Right hindlimb (tissue), 1 donor: ENCODE measurements around the gene BABAM2.
"Not testable (repeated sequence)": the region's sequence is repeated elsewhere in the genome, so short reads cannot be mapped to it uniquely, and the experiment has no call there.

Experiments
- DNase-seq: peaks from one replicate; pipeline ENCODE4 v3.0.0-alpha.2; 2018

The BABAM2 gene

GRCh38 chr2:28219758-28220368 lies 329.3 kb downstream of the BABAM2 start:
- DNase-seq = no peak

- no peak for DNase-seq
Observed at GRCh38 chr2:28224648-28225472, 334.3 kb downstream of the BABAM2 start.

DNA sequence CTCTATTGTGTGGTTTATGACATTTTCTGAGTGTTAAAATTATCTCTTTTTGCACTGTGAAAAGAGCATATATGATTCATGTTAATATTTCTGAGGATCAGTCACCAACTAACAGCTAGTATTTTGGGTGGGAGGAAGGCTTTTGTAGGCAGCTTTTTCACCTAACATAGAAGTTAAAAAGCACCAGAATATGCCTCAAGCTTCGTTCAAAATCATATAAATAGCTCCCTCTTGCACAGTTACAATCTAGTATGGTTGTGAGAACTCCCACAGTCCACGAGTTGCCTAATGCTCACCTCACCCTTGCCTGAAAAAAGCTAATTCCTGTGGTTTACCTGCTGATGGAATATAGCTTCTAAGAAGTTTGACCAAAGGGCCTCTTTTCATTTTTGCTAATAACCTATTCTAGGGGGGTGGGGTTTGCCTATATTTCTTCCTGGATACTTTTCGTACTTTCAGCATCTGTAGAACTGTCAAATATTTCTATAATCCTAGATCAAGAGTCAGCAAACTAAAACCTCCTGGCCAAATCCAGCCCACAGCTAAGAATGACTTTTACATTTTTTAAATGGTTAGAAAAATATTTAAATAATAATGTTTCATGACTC lies 335.0 kb downstream of the BABAM2 start:
- DNase-seq = no peak

DNA sequence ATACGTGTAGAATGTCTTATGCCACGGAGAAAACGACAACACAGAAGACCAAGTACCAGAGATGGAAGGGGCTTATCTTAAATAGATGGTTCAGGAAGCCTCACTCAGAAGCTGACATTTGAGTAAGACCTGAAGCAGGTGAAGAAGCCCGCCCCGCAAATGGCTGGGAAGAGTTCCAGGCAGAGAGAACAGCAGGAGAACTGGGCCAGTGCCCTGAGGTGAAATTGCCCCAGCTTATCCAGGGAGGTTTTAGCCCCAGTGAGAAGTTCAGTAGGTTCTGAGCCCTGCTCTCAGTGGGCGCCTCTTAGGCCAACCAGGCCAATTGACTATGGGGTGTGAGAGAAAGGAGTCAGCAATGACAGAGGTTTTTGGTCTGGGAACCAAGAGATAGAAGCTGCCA lies 336.0 kb downstream of the BABAM2 start:
- no peak for DNase-seq

DNA sequence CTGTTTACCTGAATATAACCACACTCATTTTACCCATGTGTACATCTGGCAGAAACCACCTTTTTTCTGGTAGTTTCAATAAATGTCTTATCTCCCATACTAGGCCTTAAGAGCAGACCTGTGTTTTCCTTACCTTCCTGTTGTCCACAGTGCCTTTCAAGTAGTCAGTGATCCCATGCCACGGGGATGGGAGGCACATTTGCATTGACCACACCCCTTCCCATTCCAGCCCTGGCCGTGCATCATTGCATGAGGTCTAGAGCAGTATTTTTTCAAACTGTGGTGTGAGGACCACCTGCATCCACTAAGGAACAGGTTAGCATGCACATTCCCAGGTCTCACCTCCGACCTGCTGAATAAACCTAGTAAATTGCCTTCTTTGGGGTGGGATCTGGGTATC lies 337.0 kb downstream of the BABAM2 start:
- DNase-seq = no peak

DNA sequence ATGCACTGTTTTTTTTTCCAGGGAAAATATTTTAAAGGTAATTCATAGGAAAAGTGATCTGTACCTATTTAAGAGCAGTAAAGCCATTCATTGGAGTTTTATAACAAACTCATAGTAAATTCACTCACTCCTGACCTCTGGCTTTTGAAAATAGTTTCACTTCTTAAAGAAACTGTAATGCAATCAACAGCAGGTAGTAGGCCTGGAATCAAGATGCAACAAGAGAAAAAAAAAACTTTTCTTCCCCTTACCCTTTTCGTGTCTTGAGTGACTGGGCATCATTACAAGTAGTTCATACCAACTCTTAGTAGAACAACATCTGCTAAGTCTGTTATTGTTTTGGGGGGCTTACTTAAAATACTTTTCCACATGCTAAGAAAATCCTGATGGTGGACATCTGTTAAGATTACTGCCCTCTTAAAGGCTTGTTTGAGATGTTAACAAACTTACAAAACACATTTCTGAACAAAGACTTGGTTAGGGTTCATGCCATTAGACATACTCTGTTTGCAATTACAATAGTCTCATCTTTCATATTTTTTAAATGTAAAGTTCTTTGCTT lies 338.0 kb downstream of the BABAM2 start:
- no peak for DNase-seq

DNA sequence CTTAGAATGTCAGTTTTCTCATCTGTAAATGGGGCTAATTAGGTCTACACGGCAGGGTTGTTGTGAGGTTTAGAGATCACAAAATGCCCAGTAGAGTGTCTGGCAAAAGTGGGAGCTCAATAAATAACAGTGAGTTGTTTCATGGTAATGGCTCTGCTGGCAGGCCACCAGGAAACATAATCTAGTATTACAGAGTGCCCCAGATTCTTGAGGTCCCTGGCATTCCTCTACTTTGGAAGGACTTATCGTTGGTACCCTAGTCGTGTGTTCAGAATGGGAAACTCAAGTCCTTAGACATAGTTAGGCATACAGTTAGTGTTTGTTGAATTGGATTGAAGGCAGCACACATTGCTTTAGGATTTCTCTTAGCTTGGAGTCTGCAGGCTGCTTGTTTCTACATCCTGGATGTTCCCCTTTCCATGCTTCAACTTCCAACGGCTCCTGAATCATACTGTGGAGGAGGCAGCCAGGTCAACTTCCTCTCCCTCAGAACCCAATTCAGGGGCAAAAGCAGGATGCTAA lies 340.6 kb downstream of the BABAM2 start:
- no peak for DNase-seq

- no peak for DNase-seq
Observed at GRCh38 chr2:28232295-28232694, 341.8 kb downstream of the BABAM2 start.

GRCh38 chr2:28233164-28233676 lies 342.7 kb downstream of the BABAM2 start:
- no peak for DNase-seq

DNA sequence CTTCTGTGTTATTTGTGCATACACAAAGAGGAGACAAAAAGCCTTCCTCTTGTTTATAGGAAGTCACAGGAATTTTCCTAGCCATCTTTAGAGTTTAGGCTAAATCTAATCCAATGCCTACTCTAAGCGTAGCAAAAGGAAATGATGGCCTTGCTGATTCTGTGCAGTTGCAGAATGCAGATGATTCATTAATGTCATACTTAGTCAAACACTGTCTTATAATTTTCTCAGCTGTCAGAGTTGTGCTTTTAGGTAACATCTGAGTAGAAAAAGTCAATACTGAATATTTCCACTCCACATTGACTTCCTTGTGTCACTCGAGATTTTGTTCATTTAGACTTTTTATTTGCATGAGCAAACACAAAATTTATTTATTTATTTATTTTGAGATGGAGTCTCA lies 344.3 kb downstream of the BABAM2 start:
- DNase-seq = no peak

DNA sequence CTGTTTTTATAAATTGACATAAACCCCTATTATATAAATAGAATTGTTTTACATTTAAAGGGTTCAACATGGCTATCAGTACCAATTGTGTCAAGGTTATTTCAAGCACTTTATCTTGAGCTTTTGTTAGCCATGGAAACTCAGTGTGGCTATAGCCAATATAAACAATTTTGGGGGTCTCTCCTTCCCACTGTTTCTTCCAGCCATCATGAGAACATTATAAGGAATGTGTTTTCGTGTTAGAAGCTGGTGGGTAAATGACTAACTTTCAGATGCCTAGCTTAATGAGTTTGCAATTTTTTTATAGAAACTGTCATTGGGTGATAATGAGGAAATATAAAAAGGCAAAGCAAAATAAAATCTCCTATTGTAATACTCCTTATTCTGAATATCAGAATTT lies 348.7 kb downstream of the BABAM2 start:
- no peak for DNase-seq

DNA sequence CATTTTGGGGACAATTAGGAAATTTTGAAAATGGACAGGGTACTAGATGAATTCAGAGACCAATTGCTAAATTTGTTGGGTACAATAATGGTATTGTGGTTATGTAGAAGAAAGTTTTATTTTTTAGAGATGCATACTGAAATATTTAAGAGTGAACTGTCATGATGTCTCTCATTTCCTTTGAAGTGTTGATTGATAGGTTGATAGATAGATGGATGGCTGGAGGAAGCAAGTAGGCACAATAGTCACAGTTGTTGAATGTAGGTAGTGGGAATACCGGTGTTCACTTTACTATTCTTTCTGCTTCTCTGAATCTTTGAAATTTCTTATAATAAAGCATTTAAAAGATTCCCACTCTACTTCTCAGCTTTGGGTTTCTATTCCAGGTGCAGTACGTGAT lies 350.4 kb downstream of the BABAM2 start:
- DNase-seq = no peak

GRCh38 chr2:28247290-28247689 lies 356.8 kb downstream of the BABAM2 start:
- no peak for DNase-seq

- DNase-seq = no peak
Observed at GRCh38 chr2:28247734-28248133, 357.2 kb downstream of the BABAM2 start.

DNA sequence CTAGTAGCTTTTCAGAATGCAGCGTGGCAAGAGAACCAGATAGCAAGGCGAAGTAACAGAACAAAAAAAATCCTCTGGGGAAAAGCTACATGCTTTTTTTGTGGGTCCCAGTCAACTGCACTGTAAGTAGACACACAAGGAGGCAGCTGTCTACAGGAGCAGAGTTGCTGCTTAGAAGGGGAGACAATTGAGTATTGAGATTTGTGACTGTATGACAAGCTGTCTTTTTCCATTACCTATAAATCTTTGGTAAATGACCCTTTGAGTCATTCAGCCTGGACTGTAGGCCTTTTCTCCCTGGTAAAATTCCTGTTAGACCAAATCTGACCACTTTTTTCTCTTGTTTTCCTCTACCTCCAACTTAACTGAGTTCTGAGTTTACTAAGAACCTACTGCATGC lies 358.0 kb downstream of the BABAM2 start:
- no peak for DNase-seq

DNA sequence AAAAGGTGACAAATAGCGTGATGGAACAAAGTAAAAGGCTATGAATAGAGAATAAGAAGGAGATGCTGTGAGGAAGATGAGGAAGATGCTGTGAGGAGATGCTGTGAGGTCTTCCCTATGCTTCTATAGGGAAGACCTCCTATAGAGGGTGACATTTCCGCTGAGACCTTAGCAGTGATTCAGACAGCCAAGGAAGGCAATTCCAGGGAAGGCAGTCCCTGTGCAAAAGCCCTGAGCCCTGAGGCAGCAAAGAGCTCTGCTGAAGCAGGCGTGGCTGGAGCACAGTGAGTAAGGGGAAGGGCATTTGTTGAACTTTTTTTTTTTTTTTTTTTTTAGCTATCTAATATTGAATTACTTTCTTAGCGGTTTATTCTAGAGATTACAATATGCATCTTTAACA lies 359.5 kb downstream of the BABAM2 start:
- DNase-seq = no peak

- DNase-seq = no peak
Observed at GRCh38 chr2:28251337-28251736, 360.8 kb downstream of the BABAM2 start.

DNA sequence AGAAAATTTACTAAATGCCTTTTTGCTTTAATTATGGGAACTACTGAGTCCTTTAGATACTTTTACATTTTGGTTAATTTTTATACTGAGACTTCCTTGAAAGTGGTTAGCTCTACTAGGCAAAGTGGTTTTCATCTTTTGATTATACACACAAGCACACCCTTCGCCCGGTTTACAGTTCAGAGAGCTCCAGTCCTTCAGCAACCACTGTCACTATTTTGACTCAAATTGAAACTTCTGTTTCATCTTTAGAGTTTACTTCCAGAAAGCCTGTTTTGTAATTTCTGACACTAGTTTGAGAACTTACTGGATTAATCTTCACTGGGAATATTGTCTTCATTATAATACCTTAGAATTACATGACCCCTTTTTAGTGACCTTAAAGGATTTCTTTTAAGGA lies 361.8 kb downstream of the BABAM2 start:
- no peak for DNase-seq

GRCh38 chr2:28253543-28253942 lies 363.0 kb downstream of the BABAM2 start:
- DNase-seq = no peak

DNA sequence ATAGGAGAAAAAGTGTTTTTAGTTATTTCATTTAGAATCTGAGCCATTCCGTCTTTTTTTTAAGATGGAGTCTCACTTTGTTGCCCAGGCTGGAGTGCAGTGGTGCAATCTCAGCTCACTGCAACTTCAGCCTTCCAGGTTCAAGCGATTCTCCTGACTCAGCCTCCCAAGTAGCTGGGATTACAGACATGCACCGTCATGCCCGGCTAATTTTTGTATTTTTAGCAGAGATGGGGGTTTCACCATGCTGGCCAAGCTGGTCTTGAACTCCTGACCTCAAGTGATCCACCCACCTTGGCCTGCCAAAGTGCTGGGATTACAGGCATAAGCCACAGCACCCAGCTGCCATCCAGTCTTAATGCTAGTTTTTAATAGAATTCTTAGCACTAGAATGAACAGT lies 364.7 kb downstream of the BABAM2 start:
- DNase-seq = not testable (repeated sequence)

- DNase-seq = no peak
Observed at GRCh38 chr2:28257182-28257581, 366.7 kb downstream of the BABAM2 start.

GRCh38 chr2:28259226-28259625 lies 368.7 kb downstream of the BABAM2 start:
- not testable (repeated sequence) for DNase-seq

DNA sequence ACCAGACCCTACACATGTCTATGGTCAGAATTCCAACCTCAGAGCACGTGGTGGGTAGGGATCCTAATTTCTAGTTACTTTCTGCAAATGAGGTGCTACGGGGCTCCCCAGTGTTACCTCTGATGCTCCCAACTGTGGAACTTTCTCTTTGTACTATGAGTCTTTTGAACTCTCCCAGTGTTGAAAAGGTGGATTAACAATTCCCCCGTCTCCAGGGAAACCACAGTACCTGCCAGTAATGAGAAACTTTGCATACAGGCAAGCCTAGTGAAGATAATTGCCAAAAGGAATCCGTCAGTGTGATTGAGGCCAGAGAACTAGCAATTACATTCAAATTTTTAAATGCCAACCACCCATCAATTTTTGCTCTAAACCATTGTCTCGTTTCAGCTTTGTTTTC lies 373.2 kb downstream of the BABAM2 start:
- DNase-seq = no peak
